ENCODE results near the gene CD58. TPM values are rescaled to one million over a fixed set of nuclear protein-coding genes. Genes with fewer than 3 reads are reported as not detected.
"Not testable (repeated sequence)": the region's sequence is repeated elsewhere in the genome, so short reads cannot be mapped to it uniquely, and the experiment has no call there.

CD58 gene
- total RNA-seq, 2 donors from 2014 or later: 15.4 to 32.7 TPM

DNA sequence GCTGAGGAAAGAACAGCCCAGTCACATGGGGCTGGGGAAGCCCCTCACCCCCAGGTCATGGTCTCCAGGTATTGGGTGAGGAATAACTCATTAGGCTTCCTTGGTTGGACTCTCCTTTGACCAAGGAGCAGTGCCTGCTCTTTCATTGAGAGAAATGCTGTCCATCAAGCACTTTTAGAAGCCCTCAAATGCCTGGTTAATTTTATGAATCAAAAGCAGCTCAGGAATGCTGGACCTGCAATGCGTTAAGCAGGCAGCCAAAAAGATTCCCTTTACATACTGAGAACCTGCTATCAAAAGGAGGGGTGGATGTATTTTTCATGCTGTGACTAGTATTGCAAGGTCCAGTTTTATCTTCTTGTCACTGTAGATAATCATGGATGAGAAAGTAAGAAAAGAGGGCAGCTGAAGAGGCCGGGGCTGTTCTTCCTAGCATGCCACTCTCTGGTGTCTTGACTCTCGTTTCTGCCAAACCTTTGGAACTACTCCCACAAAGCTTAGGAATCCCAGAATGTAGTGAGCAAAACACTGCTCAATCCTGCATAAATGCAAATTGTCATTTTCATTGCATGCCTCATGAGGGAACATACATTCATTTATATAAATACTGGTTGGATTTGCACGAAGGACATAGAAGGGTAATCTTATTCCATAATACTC is 2.1 kb upstream of the CD58 start:
- H3K4me3 Mint-ChIP-seq: no peak overlapping the region

DNA sequence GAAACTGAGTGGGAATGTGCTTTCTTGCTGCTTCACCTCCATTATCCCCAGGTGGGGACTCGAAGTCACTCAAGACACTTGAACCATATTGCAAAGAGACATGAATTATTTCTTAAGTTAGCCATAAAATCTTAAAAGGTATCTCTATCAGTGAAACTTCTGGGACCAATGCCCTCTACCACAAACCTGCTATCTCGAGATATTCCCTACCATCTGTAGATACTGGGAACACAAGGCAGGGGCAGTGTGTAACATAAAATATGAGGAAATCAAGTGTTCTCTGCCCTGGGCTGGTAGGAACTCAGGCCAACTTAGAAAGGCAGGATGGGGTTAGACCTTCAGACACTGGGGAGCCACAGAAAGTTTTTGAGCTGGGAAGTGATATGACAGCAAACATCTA is 1.3 kb upstream of the CD58 start:
- Mint-ChIP-seq H3K4me1 (ENCODE audit: low read depth) (peaks cover 77% of the 10 kb centered on the region), H3K4me3 (peak overlapping the region; percentile 87 to 94)
- DNase-seq: no peak

More for the DNA sequence above, 2.1 kb upstream of the CD58 start:
- Mint-ChIP-seq H3K27ac (no peak overlapping the region), H3K27me3 (ENCODE audit: low read depth) (peaks cover 18% of the 10 kb centered on the region), H3K9me3 (no peaks in the 10 kb centered on the region), H3K36me3 (ENCODE audit: insufficient read depth in 2 of 2) (peaks cover 0 to 3% of the 10 kb centered on the region in 2 donors), H3K4me1 (ENCODE audit: low read depth) (peaks cover 73% of the 10 kb centered on the region)
- DNase-seq (no peak), ATAC-seq (replicated peaks in 1 of 2) (no peak)

DNA sequence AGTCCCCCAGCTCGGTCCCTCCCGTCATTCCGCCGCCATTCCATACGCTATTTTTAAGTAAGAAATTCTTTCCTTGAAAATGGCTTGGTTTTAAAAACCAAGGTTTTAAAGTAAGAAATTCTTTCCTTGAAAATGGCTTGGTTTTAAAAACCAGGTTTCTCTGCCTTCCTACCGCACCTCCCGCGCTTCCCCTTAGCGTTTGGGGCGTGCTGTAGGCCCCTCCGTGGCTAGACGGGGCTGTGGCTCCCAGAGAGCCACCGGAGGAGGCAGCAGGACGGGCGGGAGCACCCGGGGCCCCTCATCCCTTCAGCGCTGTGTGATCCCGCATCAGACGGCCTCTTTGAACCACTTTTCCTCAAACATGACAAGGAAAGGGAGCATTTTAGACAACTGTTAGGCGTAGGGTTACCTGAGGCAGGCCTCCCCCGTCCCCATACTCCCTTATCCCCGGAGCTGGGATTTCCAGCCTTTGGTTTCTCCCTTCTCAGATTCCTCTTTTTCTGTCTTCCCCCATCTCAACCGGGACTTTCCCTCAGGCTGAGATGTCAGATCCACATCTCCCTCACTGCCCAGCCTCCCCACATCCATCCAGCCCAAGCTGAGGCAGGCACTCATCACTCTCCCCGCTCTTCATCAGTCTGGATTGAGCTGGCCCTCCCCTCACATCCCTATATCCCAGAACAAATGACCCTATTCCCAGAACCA is 541 bp upstream of the CD58 start:
- H3K4me3 Mint-ChIP-seq: peak overlapping the region; percentile 87 to 94
- ATAC-seq (replicated peaks in 1 of 2): no peak
- H3K27me3 Mint-ChIP-seq (ENCODE audit: low read depth): peaks cover 18% of the 10 kb centered on the region
- H3K36me3 Mint-ChIP-seq (ENCODE audit: insufficient read depth in 2 of 2): peaks cover 3% of the 10 kb centered on the region in 2 donors
- DNase-seq: no peak
- H3K9me3 Mint-ChIP-seq: no peaks in the 10 kb centered on the region
- H3K4me1 Mint-ChIP-seq (ENCODE audit: low read depth): peaks cover 78% of the 10 kb centered on the region
- H3K27ac Mint-ChIP-seq: peak overlapping the region; percentile 82

More for the DNA sequence above, 1.3 kb upstream of the CD58 start:
- Mint-ChIP-seq H3K9me3 (no peaks in the 10 kb centered on the region), H3K27me3 (ENCODE audit: low read depth) (peaks cover 18% of the 10 kb centered on the region), H3K27ac (no peak overlapping the region), H3K36me3 (ENCODE audit: insufficient read depth in 2 of 2) (peaks cover 0 to 3% of the 10 kb centered on the region in 2 donors)
- no peak for ATAC-seq (replicated peaks in 1 of 2)

DNA sequence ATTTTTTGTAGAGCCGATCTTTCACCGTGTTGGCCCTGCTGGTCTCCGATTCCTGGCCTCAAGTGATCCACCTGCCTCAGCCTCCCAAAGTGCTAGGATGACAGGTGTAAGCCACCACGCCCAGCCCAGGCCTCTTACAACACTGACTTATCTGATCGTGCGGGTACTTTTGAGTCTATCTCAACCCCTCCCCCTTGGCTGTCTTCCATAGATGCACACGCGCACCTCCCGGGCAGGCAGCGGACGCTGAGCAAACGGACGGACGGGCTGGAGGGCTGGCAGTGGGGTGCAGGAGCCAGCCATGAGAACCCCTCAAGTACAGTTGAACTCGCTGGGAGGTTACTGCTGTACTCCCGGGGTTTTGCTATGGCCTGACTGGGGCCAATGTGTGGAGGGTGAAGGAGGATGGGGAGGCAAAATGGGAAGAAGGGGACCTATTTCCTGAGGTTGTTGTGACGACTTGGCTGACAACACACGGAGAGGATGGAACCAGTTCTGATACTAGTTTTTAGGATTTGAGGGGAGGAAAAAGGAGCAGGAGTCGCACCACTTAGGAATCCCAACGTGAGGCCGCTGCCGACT is 959 bp downstream of the CD58 start:
- ATAC-seq (replicated peaks in 1 of 2): peak; percentile 14 to 41
- H3K9me3 Mint-ChIP-seq: no peaks in the 10 kb centered on the region
- H3K36me3 Mint-ChIP-seq (ENCODE audit: insufficient read depth in 2 of 2): peaks cover 7 to 9% of the 10 kb centered on the region in 2 donors
- peaks cover 12% of the 10 kb centered on the region for H3K27me3 Mint-ChIP-seq (ENCODE audit: low read depth)
- peak overlapping the region; percentile 87 to 94 for H3K4me3 Mint-ChIP-seq
- peak overlapping the region; percentile 80 for H3K27ac Mint-ChIP-seq
- DNase-seq: peak; percentile 45 to 71
- peaks cover 77% of the 10 kb centered on the region for H3K4me1 Mint-ChIP-seq (ENCODE audit: low read depth)

DNA sequence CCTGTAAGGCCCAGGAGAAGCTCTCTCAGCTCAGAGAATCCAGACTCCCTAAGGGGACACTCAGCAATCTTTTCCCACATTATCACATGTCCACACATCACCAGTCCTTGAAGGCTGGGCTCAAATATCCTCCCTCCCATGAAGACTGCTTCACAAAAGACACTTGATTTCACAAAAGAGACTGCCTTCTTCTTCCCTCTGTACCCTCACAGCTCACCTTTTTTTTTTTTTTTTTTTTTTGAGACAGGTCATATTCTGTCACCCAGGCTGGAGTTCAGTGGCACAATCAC is 1.5 kb downstream of the CD58 start:
- H3K4me1 Mint-ChIP-seq (ENCODE audit: low read depth): peaks cover 75% of the 10 kb centered on the region
- DNase-seq: no peak
- H3K27me3 Mint-ChIP-seq (ENCODE audit: low read depth): peaks cover 12% of the 10 kb centered on the region
- H3K27ac Mint-ChIP-seq: peak overlapping the region; percentile 80
- peaks cover under 1% of the 10 kb centered on the region in 2 donors for H3K9me3 Mint-ChIP-seq
- ATAC-seq (replicated peaks in 1 of 2): no peak
- H3K36me3 Mint-ChIP-seq (ENCODE audit: insufficient read depth in 2 of 2): peaks cover 9 to 13% of the 10 kb centered on the region in 2 donors
- peak overlapping the region; percentile 87 to 94 for H3K4me3 Mint-ChIP-seq

DNA sequence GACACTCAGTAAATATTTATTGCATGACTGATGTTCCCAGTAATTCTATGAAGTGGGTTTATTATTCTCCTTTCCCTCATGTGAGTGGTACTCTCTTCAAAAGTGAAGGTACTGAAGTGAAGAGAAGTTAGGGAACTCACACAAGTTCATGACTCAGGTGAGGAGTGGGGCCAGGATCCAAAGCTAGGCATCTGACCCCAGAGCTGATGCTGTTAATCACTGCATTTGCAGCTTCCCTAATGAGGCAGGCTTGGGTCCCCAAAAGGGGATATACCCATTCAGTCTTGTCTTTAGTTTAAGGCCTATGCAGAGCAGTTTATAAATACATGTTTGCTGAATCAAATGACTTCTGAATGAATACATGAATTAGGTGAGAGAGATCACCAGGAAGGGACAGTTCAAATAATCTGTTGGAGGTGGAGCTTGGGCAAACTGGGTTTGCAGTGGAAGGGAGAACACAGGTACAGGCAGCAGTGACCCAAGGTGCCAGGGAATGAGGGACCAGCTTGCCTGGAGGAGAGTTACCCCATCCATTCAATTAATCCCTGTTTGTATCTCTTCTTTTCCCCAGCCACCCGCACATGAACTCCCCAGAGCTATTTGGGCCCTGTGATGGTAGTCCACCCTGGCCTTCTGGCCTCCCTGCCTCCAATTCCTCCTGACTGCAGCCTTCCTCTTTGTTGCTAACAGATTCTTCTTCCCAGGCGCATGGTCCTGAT is 2.0 kb downstream of the CD58 start:
- DNase-seq (no peak), ATAC-seq (replicated peaks in 1 of 2) (no peak)
- H3K27ac Mint-ChIP-seq: peak overlapping the region; percentile 36
- peaks cover 12% of the 10 kb centered on the region for H3K27me3 Mint-ChIP-seq (ENCODE audit: low read depth)
- H3K4me1 Mint-ChIP-seq (ENCODE audit: low read depth): peaks cover 74% of the 10 kb centered on the region
- H3K4me3 Mint-ChIP-seq: peak overlapping the region; percentile 87 to 94
- H3K36me3 Mint-ChIP-seq (ENCODE audit: insufficient read depth in 2 of 2): peaks cover 13 to 18% of the 10 kb centered on the region in 2 donors
- peaks cover 4 to 5% of the 10 kb centered on the region in 2 donors for H3K9me3 Mint-ChIP-seq

DNA sequence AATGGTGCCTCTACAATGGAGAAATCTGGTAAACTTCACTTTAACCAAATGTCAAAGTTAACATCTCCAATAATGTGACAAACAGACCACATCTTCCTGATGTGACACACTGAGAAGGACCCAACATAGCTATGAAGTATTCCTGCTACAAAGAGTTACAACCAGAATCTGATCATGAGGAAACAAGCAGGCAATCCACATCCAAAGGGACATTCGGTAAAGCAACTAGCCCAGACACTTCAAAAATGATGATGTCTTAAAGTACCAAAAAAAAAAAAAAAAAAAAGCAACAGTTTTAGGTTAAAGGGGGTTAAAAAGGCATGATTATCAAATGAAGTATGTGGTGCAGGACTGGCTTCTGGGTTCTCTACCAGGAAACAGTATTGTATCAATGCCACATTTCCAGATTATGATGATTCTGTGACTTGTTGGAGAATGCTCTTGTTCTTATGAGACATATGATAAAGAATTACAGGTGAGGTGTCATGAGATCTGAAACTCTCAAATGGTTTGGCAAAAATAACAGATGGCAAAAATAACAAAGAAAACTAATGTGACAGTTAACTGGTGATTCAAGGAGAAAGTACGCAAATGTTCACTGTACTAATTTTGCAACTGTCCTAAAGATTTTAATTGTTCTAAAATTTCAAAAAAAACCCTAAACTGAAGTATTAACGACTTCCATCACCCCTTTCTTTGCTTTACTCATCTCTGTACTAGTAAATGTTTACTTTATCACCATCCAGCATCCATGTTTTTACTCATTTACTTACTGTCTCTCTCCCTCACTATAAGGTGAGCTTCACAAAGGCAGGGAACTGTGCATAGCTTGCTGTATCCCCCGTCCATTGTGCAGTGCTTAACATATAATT is 2.8 kb downstream of the CD58 start:
- DNase-seq (no peak), ATAC-seq (replicated peaks in 1 of 2) (peak in 1 of 2 donors; percentile 14)
- H3K4me3 Mint-ChIP-seq: peak overlapping the region; percentile 87 to 94
- peaks cover 4 to 5% of the 10 kb centered on the region in 2 donors for H3K9me3 Mint-ChIP-seq
- peak overlapping the region; percentile 36 for H3K27ac Mint-ChIP-seq
- peaks cover 12% of the 10 kb centered on the region for H3K27me3 Mint-ChIP-seq (ENCODE audit: low read depth)
- peaks cover 15 to 23% of the 10 kb centered on the region in 2 donors for H3K36me3 Mint-ChIP-seq (ENCODE audit: insufficient read depth in 2 of 2)
- H3K4me1 Mint-ChIP-seq (ENCODE audit: low read depth): peaks cover 66% of the 10 kb centered on the region

DNA sequence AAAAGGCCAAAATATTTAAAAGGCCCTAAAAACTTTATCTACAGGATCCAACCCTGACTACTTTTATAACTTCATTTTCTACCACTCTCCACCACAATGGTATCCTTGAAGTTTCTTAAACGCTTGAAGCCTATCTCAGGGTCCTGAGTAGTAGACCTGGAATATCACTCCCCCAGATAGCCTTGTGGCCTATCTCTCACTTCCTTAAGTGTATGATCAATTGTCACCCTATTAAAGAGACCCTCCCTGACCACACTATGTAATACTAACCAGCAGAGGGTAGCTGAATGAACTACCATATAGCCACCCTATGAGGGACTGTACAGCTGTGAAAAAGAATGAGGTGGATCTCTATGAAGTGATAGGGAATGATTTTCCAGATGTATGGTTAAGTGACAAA is 5.6 kb downstream of the CD58 start:
- peaks cover 23 to 31% of the 10 kb centered on the region in 2 donors for H3K36me3 Mint-ChIP-seq (ENCODE audit: insufficient read depth in 2 of 2)
- H3K27ac Mint-ChIP-seq: no peak overlapping the region
- no peak for DNase-seq
- peaks cover 73% of the 10 kb centered on the region for H3K4me1 Mint-ChIP-seq (ENCODE audit: low read depth)
- H3K27me3 Mint-ChIP-seq (ENCODE audit: low read depth): no peaks in the 10 kb centered on the region
- ATAC-seq (replicated peaks in 1 of 2): no peak
- H3K4me3 Mint-ChIP-seq: no peak overlapping the region
- peaks cover 4 to 9% of the 10 kb centered on the region in 2 donors for H3K9me3 Mint-ChIP-seq

DNA sequence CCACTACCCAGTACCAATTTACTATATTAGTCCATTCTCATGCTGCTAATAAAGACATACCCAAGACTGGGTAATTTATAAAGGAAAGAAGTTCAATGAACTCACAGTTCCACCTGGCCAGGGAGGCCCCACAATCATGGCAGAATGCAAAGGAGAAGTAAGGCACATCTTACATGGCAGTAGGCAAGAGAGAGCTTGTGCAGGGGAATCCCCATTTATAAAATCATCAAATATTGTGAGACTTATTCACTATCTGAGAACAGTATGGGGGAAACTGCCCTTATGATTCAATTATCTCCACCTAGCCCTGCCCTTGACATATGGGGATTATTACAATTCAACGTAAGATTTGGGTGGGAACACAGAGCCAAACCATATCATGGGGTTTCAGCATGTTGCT is 6.4 kb downstream of the CD58 start:
- ATAC-seq (replicated peaks in 1 of 2): no peak
- Mint-ChIP-seq H3K4me1 (ENCODE audit: low read depth) (peaks cover 73% of the 10 kb centered on the region), H3K36me3 (ENCODE audit: insufficient read depth in 2 of 2) (peaks cover 20 to 32% of the 10 kb centered on the region in 2 donors), H3K4me3 (no peak overlapping the region), H3K9me3 (peaks cover 4 to 9% of the 10 kb centered on the region in 2 donors), H3K27ac (peak overlapping the region; percentile 10), H3K27me3 (ENCODE audit: low read depth) (no peaks in the 10 kb centered on the region)
- no peak for DNase-seq

DNA sequence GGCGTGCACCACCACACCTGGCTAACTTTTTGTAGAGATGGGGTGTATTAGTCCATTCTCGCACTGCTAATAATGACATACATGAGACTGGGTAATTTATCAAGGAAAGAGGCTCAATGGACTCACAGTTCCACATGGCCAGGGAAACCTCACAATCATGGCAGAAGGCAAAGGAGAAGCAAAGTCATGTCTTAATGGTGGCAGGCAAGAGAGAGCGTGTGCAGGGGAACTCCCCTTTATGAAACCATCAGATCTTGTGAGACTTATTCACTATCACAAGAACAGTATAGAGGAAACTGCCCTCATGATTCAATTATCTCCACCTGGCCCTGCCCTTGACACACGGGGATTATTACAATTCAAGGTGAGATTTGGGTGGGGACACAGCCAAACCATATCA is 8.4 kb downstream of the CD58 start:
- ATAC-seq (replicated peaks in 1 of 2); H3K27ac Mint-ChIP-seq; H3K4me3 Mint-ChIP-seq; H3K9me3 Mint-ChIP-seq; DNase-seq; H3K27me3 Mint-ChIP-seq (ENCODE audit: low read depth): not testable (repeated sequence)
- H3K36me3 Mint-ChIP-seq (ENCODE audit: insufficient read depth in 2 of 2): peaks cover 20 to 32% of the 10 kb centered on the region in 2 donors
- peaks cover 73% of the 10 kb centered on the region for H3K4me1 Mint-ChIP-seq (ENCODE audit: low read depth)

DNA sequence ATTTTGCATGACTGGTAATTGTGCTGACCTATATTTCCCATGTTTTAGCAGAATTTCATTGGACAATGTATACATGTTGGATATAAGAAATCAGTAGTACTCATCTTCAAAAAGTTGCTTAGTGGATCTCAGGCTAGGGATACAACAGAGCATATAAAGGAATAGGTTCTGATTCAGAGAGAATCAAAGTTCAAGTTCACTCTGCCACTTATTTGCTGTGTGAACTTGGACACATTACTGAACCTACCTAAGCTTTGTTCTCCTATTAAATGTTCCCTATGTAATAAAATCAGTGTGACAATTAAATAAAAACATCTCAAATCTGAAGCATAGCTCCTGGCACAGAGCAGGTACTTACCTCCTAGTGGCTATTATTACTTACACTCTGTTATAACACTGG is 9.3 kb downstream of the CD58 start:
- Mint-ChIP-seq H3K4me1 (ENCODE audit: low read depth) (peaks cover 82% of the 10 kb centered on the region), H3K27ac (no peak overlapping the region), H3K36me3 (ENCODE audit: insufficient read depth in 2 of 2) (peaks cover 20 to 29% of the 10 kb centered on the region in 2 donors), H3K9me3 (peaks cover 4 to 9% of the 10 kb centered on the region in 2 donors), H3K4me3 (peak overlapping the region in 1 of 2 donors; percentile 3), H3K27me3 (ENCODE audit: low read depth) (no peaks in the 10 kb centered on the region)
- DNase-seq (no peak), ATAC-seq (replicated peaks in 1 of 2) (no peak)

Data from activated T-cell treated with anti-CD3 and anti-CD28 coated beads, Interleukin-2, amount 50 U/mL, for 72 hours (primary cell).